Psoas muscle (tissue), 8 donors: ENCODE results near the gene PITPNC1. TPM values are rescaled to one million over a fixed set of nuclear protein-coding genes. Genes with fewer than 3 reads are reported as not detected.
A peak's percentile ranks its signal among the peaks of the same experiment; 100 is the strongest.

Experiments used
- ATAC-seq, 4 donors: fragments of 200-7000 bp; cut with Tn5 transposase; one replicate each; pipeline ENCODE4 v1.9.1; 2020; ENCODE audit warnings: moderate library complexity in 3 of 4, mild to moderate bottlenecking in 2 of 4
- DNase-seq, 2 donors: peaks; one replicate each; pipeline ENCODE4 v3.0.0-alpha.2; 2020
- H3K27ac ChIP-seq: fragments of 200-600 bp; one replicate; pipeline ENCODE4 v1.8.0; 2022
- H3K27me3 ChIP-seq, 3 donors: fragments of 200-600 bp in 1 of 3; one replicate each; pipeline versions ENCODE4 v1.6.1 to v1.8.0; 2013 to 2022; ENCODE audit warnings: low read length in 2 of 3, mild to moderate bottlenecking in 2 of 3, moderate library complexity in 1 of 3; ENCODE audit not compliant: insufficient read depth in 3 of 3
- H3K36me3 ChIP-seq, 2 donors: fragments of 200-600 bp in 1 of 2; one replicate each; pipeline versions ENCODE4 v1.6.1 to v1.8.0; 2013 to 2022; ENCODE audit warnings: low read depth in 1 of 2, mild to moderate bottlenecking in 1 of 2, moderate library complexity in 1 of 2; ENCODE audit not compliant: insufficient read depth in 1 of 2
- H3K4me1 ChIP-seq: fragments of 200-600 bp; one replicate; pipeline ENCODE4 v1.8.0; 2022
- H3K4me3 ChIP-seq: fragments of 200-600 bp; one replicate; pipeline ENCODE4 v1.8.0; 2022; ENCODE audit warnings: mild to moderate bottlenecking
- H3K9me3 ChIP-seq: fragments of 200-600 bp; one replicate; pipeline ENCODE4 v1.8.0; 2022
- CTCF ChIP-seq: fragments of 200-600 bp; IDR thresholded peaks from one replicate; pipeline ENCODE4 v1.8.0; 2022; ENCODE audit warnings: antibody characterized with exemption
- WGBS, 3 donors: extraction: QIAGEN DNeasy Blood & Tissue Kit; methylation state at CpG; one replicate each; pipeline versions ENCODE4 v1.1.6 to v1.1.7; 2013; 5-methylcytosine and 5-hydroxymethylcytosine counted together
- intact Hi-C, 2 donors: fragments of 100-400 bp; cut with DNase I; formaldehyde crosslinking; loops; one replicate each; pipeline versions ENCODE4 v1.11.0 to v1.14.2; 2022
- polyA plus RNA-seq, 3 donors: library from polyadenylated mRNA; stranded (reverse); fragments of 200-250 nt; gene quantifications; one replicate each; pipeline ENCODE4 v1.2.3, GENCODE V29; 2013
- total RNA-seq, 4 donors: library from RNA; stranded (reverse); fragmentation: NEBNext Ultra II Directional in 2 of 4; extraction: Animal tissue kit (Norgen Biotek cat#: 25700) in 2 of 4; gene quantifications; one replicate each; pipeline versions ENCODE4 v1.2.1 to v1.2.4, GENCODE V29; 2021 to 2023
- donor health status: healthy with polysubstance abuse.
- donor health status: DM: no; HTN: no; CAD: no; lungs with moderate emphysema.
- donor health status: Bipolar disorder and iron deficiency.
- donor health status: healthy.
- donor health status: DM: yes; HTN: yes; CAD: no.
- donor health status: DM: no; HTN: no; CAD: no.
- donor health status: DM: no; HTN: no; CAD: no.
- donor health status: DM: yes; HTN: yes; CAD: no.

PITPNC1 gene
- total and polyA plus RNA-seq, 7 donors = 4.4 to 54.7 (median 6.6) TPM

- H3K36me3 ChIP-seq = no peaks in the 10 kb centered on the region
- peaks cover 0 to 17% (median 2%) of the 10 kb centered on the region in 3 donors for H3K27me3 ChIP-seq
- WGBS, 3 donors = 26 to 42% (median 33%) methylated on average over 1 of the region's 1 CpG
- peak overlapping the region; percentile 15 for H3K27ac ChIP-seq
- no peaks in the 10 kb centered on the region for H3K9me3 ChIP-seq
- H3K4me1 ChIP-seq = peaks cover 9% of the 10 kb centered on the region
- no peak for TF ChIP-seq CTCF
- intact Hi-C loops = no loop called here
- H3K4me3 ChIP-seq = peak overlapping the region; percentile 51
- DNase-seq (no peak), ATAC-seq (no peak)
Measured at GRCh38 chr17:67441896-67442219, 64.8 kb downstream of the PITPNC1 start.

- TF ChIP-seq CTCF = no peak
- DNase-seq = no peak
- H3K36me3 ChIP-seq = no peaks in the 10 kb centered on the region
- intact Hi-C loops = no loop called here
- H3K27me3 ChIP-seq = peaks cover 0 to 17% (median 2%) of the 10 kb centered on the region in 3 donors
- H3K27ac ChIP-seq = peak overlapping the region; percentile 30
- no peak for ATAC-seq
- H3K4me3 ChIP-seq = no peak overlapping the region
- whole genome bisulfite sequencing, 3 donors = 36 to 59% (median 42%) methylated on average over 13 of the region's 13 CpGs
- no peaks in the 10 kb centered on the region for H3K9me3 ChIP-seq
- H3K4me1 ChIP-seq = peaks cover 9% of the 10 kb centered on the region
Measured at GRCh38 chr17:67442787-67443624, 65.9 kb downstream of the PITPNC1 start.

GRCh38 chr17:67443931-67444595 lies 67.0 kb downstream of the PITPNC1 start:
- Histone ChIP-seq H3K27me3 (peaks cover 0 to 17% (median 2%) of the 10 kb centered on the region in 3 donors), H3K9me3 (no peaks in the 10 kb centered on the region), H3K4me1 (peaks cover 9% of the 10 kb centered on the region), H3K4me3 (no peak overlapping the region), H3K27ac (peak overlapping the region; percentile 30), H3K36me3 (no peaks in the 10 kb centered on the region)
- ATAC-seq = peak in 1 of 4 donors; percentile 48
- peak in 1 of 2 donors; percentile 20 for DNase-seq
- 35 to 37% (median 37%) methylated on average over 6 of the region's 6 CpGs for WGBS, 3 donors
- intact Hi-C loops = no loop called here
- TF ChIP-seq CTCF = no peak

- H3K27ac ChIP-seq = no peak overlapping the region
- H3K36me3 ChIP-seq = no peaks in the 10 kb centered on the region
- intact Hi-C loops = no loop called here
- no peak for DNase-seq
- no peaks in the 10 kb centered on the region for H3K4me1 ChIP-seq
- no peak for ATAC-seq
- 97 to 99% (median 98%) methylated on average over 7 of the region's 7 CpGs for WGBS, 3 donors
- no peak overlapping the region for H3K4me3 ChIP-seq
- no peaks in the 10 kb centered on the region for H3K9me3 ChIP-seq
- no peaks in the 10 kb centered on the region for H3K27me3 ChIP-seq
- no peak for TF ChIP-seq CTCF
Measured at GRCh38 chr17:67448449-67448848, 71.4 kb downstream of the PITPNC1 start.
